Skin epidermis (tissue), 12 donors: ENCODE results near the gene KRTAP10-11.
"Not testable (repeated sequence)": the region's sequence is repeated elsewhere in the genome, so short reads cannot be mapped to it uniquely, and the experiment has no call there.

Source experiments
- H3K27ac ChIP-seq, 21 experiments: fragments of 200-600 bp; sonication (generic) in 11 of 21; one replicate each; pipeline ENCODE4 v1.5.0; 2020; ENCODE audit warnings: mild to moderate bottlenecking in 3 of 21, inconsistent platforms in 2 of 21, moderate library complexity in 2 of 21
- H3K4me3 ChIP-seq, 7 experiments: fragments of 200-600 bp; sonication (generic) in 2 of 7; one replicate each; pipeline ENCODE4 v1.5.0; 2020; ENCODE audit warnings: inconsistent platforms in 2 of 7, mild to moderate bottlenecking in 2 of 7, moderate library complexity in 1 of 7

Gene KRTAP10-11

DNA sequence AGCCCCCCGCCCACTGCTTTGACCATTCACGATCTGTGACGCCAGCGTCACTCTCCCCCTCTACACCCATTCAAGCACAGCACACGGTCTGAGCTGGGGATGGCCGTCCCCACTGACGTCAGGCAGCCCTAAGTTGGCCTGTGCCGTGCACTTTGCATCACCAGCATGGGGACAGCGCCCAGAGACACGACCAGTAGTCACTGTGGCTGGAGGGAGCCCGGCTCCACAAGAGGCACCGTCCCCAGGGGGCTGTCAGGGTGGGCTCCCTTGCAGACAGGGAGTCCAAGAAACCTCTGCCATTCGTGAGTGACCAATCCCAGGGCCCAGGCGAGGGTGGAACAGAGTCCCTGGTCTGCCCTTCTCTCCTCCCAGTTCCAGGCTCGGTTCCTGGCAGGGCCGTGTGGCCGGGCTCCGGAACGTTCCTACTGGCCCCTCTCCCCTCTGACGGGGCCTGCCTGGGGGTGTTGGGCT, 32.0 kb upstream of the KRTAP10-11 start:
- no peak overlapping the region for H3K27ac ChIP-seq

DNA sequence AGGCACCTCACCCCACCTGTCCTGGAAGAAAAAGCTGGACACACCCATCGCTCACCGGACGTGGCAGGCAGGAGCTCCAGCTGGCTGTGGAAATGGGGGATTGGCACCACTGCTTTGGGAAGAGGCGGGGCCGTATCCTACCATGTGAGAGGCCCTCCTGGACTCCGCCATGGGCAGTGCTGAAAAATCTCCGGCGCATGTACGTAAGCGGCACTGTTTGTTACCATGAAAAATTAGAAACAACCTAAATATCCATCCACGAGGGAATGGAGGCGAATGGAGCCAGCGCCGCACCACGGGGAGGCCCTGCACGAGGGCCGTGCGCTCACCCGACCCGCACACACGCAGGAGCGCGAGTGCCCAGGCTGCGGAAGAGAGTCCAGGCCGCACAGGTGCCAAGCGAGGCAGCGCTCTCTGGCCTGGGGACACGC, 31.2 kb upstream of the KRTAP10-11 start:
- no peak overlapping the region for H3K27ac ChIP-seq
- no peak overlapping the region for H3K4me3 ChIP-seq

More for the DNA sequence above, 32.0 kb upstream of the KRTAP10-11 start:
- no peak overlapping the region for H3K4me3 ChIP-seq

DNA sequence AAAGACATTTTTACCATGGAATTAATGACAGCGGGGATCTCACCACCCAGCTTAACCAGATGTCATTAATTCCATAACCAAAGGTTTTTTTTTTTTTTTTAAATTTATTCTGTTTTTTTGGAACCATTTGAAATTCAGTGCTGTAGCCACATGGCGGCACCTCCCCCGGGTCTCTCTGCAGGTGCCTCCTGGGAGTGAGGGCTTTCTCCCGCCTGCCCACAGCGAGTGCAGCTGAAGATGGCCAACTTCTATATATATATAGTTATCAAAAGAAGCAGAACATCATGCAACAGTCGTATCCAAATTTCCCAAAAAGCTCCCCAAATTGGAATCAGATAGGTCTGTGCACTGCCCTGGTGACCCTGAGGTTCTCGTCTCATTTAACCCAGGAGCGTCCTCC, 30.7 kb upstream of the KRTAP10-11 start:
- Histone ChIP-seq H3K4me3 (no peak overlapping the region), H3K27ac (no peak overlapping the region)

DNA sequence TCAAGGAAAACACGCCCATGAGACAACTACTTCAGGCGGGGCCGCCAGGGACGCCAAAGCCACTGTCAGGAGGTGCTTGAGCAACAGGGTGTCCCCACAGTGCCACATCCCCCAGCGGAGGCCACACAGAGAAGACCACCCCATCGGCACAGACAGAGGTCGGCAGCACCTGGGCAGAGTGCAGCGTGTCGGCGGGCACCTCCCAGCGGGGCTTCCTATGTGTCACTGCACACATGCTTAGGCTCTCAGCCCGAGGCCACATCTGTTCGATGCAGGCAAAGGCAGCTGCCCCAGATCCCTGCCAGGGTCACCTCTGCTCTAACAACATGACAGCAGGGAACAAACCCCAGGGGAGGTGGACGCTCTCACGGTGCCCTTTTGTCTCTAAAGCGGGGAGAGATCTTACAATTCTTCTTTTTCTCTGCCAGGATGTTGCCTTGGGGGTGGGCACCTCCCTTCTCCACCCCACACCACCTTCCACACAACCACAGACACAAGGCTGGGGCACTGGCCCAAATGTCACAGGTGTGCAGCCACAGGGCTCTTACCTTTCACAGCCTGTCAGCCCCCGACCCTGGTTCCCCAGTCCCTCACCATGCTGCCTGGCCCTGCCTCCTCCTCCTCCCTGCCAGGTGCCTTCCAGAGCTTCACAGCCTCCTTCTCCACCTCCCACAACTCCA, 30.2 kb upstream of the KRTAP10-11 start:
- no peak overlapping the region for H3K4me3 ChIP-seq
- no peak overlapping the region for H3K27ac ChIP-seq

GRCh38 chr21:44616591-44616926, 29.7 kb upstream of the KRTAP10-11 start:
- no peak overlapping the region for H3K27ac ChIP-seq
- H3K4me3 ChIP-seq, result no peak overlapping the region

DNA sequence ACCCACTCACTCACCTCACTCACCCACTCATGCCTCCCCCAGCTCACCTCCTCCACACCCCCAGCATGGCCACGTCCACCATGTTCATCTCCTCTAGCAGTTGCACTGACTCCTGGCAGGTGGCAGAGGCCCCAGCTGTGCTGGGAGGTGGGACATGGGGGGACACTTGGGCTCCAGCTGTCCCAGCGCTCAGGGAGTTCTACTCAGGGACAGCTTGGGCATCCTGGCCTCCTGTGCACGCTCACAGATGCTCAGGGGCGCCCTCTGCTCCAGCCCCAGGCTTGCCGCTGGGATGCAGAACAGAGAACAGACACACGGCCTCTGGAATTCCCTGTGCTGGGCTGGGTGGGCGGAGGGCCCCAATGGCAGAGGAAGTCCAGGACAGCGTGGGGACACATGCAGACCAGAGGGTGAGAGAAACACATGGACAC, 29.1 kb upstream of the KRTAP10-11 start:
- no peak overlapping the region for H3K4me3 ChIP-seq
- H3K27ac ChIP-seq, result no peak overlapping the region

GRCh38 chr21:44618504-44618903, 27.7 kb upstream of the KRTAP10-11 start:
- H3K27ac ChIP-seq, result peak overlapping the region in 8 of 21 experiments; percentile 2 to 80 (median 48)

GRCh38 chr21:44618909-44619308, 27.3 kb upstream of the KRTAP10-11 start:
- no peak overlapping the region for H3K4me3 ChIP-seq
- H3K27ac ChIP-seq, result peak overlapping the region in 8 of 21 experiments; percentile 2 to 80 (median 48)

More at GRCh38 chr21:44618504-44618903, 27.7 kb upstream of the KRTAP10-11 start:
- no peak overlapping the region for H3K4me3 ChIP-seq

GRCh38 chr21:44619886-44620285, 26.3 kb upstream of the KRTAP10-11 start:
- no peak overlapping the region for H3K4me3 ChIP-seq
- H3K27ac ChIP-seq, result no peak overlapping the region

- H3K27ac ChIP-seq, result no peak overlapping the region
- no peak overlapping the region for H3K4me3 ChIP-seq
Observed at GRCh38 chr21:44623575-44623974, 22.6 kb upstream of the KRTAP10-11 start.

GRCh38 chr21:44625756-44626155, 20.5 kb upstream of the KRTAP10-11 start:
- Histone ChIP-seq H3K27ac (no peak overlapping the region), H3K4me3 (no peak overlapping the region)

DNA sequence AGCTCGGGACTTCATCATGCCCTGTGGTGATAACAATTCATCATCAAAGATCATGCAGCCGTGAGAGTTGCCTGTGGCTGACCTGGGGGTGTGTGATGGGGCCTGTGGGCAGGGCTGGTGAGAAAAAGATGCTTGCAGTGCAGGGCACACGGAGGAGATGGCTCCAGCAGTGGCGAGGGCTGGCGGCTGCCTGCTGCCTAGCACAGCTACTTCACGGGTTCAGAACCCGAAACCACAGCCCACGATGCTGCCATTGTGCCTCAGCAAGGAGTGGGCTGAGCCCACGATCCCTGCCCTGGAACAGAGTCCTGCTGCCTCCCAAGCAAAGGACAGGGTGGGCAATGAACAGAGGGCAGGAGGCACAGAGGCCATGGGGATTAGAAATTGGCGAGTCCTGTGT, 20.0 kb upstream of the KRTAP10-11 start:
- Histone ChIP-seq H3K4me3 (no peak overlapping the region), H3K27ac (no peak overlapping the region)

DNA sequence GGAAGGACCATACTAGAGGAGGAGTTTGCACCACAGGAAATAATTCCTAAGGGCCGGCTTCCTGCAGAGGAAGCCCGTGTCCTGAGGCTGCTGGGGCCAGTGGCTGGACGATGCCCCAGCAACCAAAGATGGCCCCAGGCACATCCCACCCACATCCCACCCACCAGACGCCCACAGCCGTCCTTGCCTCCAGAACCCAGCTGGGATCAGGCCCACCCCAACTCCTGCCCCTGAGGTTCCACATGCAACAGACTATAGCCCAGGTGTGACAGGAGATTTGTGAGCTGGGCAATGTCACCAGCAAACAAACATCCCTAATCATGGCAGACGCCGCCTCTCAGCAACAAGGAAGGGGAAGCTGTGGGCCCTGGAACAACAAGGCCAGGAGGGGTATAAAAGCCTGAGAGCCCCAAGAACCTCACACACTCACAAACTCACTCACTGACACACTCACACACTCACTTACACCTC, 19.5 kb upstream of the KRTAP10-11 start, which contains the start of gene KRTAP10-9:
Gene KRTAP10-9, plus strand, starts transcription at position 421 of the 471 bp plus-strand sequence. CDS start 79 bp downstream, outside the sequence.
- Histone ChIP-seq H3K27ac (no peak within 1 kb of the TSS), H3K4me3 (no peak within 1 kb of the TSS)

DNA sequence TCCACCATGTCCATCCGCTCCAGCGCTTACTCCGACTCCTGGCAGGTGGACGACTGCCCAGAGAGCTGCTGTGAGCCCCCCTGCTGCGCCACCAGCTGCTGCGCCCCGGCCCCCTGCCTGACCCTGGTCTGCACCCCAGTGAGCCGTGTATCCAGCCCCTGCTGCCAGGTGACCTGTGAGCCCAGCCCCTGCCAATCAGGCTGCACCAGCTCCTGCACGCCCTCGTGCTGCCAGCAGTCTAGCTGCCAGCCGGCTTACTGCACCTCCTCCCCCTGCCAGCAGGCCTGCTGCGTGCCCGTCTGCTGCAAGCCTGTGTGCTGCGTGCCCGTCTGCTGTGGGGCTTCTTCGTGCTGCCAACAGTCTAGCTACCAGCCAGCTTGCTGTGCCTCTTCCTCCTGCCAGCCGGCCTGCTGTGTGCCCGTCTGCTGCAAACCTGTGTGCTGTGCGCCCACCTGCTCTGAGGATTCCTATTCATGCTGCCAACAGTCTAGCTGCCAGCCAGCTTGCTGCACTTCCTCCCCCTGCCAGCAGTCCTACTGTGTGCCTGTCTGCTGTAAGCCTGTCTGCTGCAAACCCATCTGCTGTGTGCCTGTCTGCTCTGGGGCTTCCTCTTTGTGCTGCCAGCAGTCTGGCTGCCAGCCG, 18.9 kb upstream of the KRTAP10-11 start:
- not testable (repeated sequence) for H3K27ac ChIP-seq, H3K4me3 ChIP-seq

- not testable (repeated sequence) for H3K27ac ChIP-seq, H3K4me3 ChIP-seq
Observed at GRCh38 chr21:44627831-44628233, 18.4 kb upstream of the KRTAP10-11 start.

DNA sequence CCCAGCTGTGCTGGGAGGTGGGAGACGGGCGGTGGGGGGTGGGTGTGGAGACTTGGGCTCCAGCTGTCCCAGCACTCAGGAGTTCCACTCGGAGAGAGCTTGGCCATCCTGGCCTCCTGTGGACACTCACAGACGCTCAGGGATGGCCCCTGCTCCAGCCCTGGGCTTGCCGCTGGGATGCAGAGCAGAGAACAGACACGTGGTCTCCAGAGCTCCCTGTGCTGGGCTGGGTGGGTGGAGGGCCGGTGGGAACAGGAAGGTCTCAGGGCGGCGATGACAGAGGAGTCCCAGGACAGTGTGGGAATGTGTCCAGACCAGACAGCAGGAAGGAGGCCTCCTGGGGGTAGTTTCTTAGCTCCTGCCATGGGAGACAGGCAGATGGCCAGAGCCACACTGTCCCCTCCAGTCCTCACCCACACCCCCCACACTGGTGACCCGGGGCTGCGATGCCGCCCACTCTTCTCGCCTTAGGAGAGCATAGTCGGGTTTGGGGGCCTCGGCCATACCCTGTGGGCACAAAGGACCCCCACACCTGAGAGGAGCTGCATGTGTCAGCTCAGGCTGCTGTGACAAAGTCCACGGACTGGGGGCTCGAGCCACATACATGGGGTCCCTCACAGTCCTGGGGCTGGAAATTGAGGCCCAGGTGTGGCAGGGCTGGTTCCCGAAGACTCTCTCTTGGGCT, 17.4 kb upstream of the KRTAP10-11 start:
- Histone ChIP-seq H3K4me3 (no peak overlapping the region), H3K27ac (no peak overlapping the region)

- no peak overlapping the region for H3K27ac ChIP-seq
- H3K4me3 ChIP-seq, result no peak overlapping the region
Observed at GRCh38 chr21:44630440-44630839, 15.8 kb upstream of the KRTAP10-11 start.

DNA sequence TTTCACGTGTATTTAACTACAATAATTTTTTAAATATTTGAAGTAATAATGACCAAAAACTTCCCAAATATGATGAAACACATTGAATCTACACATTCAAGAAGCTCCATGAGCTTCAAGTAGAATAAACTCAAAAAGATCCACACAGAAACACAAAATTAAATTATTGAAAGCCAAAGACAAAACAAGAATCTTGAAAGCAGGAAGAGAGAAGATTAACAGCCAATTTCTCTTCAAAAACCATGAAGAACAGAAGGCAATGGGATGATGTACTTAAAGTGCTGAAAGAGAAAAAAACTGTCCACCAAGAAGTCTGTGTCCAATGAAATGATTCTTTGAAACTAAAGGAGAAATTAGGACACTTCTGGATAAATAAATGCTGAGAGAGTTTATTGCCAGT, 14.1 kb upstream of the KRTAP10-11 start:
- H3K4me3 ChIP-seq, result no peak overlapping the region
- H3K27ac ChIP-seq, result no peak overlapping the region

DNA sequence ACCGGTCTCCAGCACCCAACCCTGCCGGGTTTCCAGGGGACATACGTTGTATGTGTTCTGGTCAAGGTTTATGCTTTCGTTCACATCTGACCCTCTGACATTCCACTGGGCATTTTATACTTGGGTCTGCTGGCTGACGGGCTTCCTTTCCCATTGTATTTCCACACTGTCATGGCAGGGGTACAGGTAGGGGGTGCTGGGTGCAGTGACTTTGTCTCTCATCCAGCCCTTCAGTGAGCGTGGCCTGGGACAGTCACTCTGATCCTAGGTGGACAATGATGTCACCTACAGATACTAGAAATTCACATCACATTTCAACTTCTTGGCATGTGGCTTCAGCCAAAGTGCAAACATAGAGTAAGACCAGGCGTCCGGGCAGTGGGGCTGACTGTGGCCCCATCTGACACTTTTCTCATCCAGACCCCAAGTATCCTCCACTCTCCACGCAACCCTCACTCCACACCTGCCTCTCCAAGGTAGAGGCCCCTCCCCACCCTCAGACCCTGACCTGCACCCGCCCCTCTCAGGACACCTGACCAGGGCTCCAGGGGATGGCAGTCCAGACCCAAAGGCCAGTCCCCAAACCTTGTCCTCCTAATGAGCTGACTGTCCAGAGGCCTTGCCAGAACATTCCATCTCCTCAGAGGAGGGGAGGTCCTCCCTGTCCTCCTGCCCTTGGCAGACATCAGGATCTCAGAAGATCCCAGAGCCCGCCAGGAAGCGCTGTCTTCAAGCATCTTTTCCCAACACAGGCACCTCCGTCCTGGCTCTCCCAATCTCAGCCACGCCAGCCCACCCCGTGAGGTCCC, 9.8 kb upstream of the KRTAP10-11 start:
- Histone ChIP-seq H3K4me3 (no peak overlapping the region), H3K27ac (no peak overlapping the region)
